NCI-H526 treated with DMSO at 0.1 percent for 48 hours (cell line): ENCODE data around the gene PRELID2.
A peak's percentile ranks its signal among the peaks of the same experiment; 100 is the strongest.
"Not testable (repeated sequence)": the region's sequence is repeated elsewhere in the genome, so short reads cannot be mapped to it uniquely, and the experiment has no call there.

Experiments used
- DNase-seq: peaks from one replicate; lab custom pipeline; 2025; lab: John Stamatoyannopoulos, UW

Gene PRELID2

GRCh38 chr5:145838276-145838675, 3.1 kb upstream of the PRELID2 start:
- no peak for DNase-seq

GRCh38 chr5:145836241-145836640, 1.1 kb upstream of the PRELID2 start:
- not testable (repeated sequence) for DNase-seq

- no peak for DNase-seq
These were observed 702 bp upstream of the PRELID2 start for GRCh38 chr5:145835848-145836239.

GRCh38 chr5:145834554-145834916, 607 bp downstream of the PRELID2 start:
- no peak for DNase-seq

- DNase-seq, result no peak
These were observed 1.4 kb downstream of the PRELID2 start for GRCh38 chr5:145833631-145834200.

GRCh38 chr5:145830594-145830993, 4.5 kb downstream of the PRELID2 start:
- DNase-seq, result no peak

GRCh38 chr5:145829708-145830361, 5.3 kb downstream of the PRELID2 start:
- no peak for DNase-seq

GRCh38 chr5:145826895-145827674, 8.1 kb downstream of the PRELID2 start:
- no peak for DNase-seq

GRCh38 chr5:145825751-145826180, 9.4 kb downstream of the PRELID2 start:
- peak; percentile 37 for DNase-seq

- DNase-seq, result no peak
These were observed 11.1 kb downstream of the PRELID2 start for GRCh38 chr5:145824040-145824439.

GRCh38 chr5:145818604-145819003, 16.5 kb downstream of the PRELID2 start:
- DNase-seq, result no peak

GRCh38 chr5:145812877-145813276, 22.3 kb downstream of the PRELID2 start:
- DNase-seq, result no peak

- peak; percentile 16 for DNase-seq
These were observed 23.1 kb downstream of the PRELID2 start for GRCh38 chr5:145811834-145812625.

- DNase-seq, result no peak
These were observed 28.2 kb downstream of the PRELID2 start for GRCh38 chr5:145806923-145807322.

GRCh38 chr5:145805819-145806218, 29.3 kb downstream of the PRELID2 start:
- no peak for DNase-seq

GRCh38 chr5:145804701-145805100, 30.4 kb downstream of the PRELID2 start:
- no peak for DNase-seq

GRCh38 chr5:145803112-145804004, 31.8 kb downstream of the PRELID2 start:
- DNase-seq, result no peak

GRCh38 chr5:145801195-145801594, 33.9 kb downstream of the PRELID2 start:
- DNase-seq, result no peak

GRCh38 chr5:145800181-145800580, 35.0 kb downstream of the PRELID2 start:
- DNase-seq, result no peak

- DNase-seq, result not testable (repeated sequence)
These were observed 36.6 kb downstream of the PRELID2 start for GRCh38 chr5:145798503-145798902.

- DNase-seq, result no peak
These were observed 37.8 kb downstream of the PRELID2 start for GRCh38 chr5:145797336-145797735.
